ENCODE data around the gene POLR2B. TPM values are rescaled to one million over a fixed set of nuclear protein-coding genes. Genes with fewer than 3 reads are reported as not detected.

POLR2B gene
- total and polyA plus RNA-seq, 7 experiments from 2014 or later, result 50.7 to 130 (median 77.9) TPM

DNA sequence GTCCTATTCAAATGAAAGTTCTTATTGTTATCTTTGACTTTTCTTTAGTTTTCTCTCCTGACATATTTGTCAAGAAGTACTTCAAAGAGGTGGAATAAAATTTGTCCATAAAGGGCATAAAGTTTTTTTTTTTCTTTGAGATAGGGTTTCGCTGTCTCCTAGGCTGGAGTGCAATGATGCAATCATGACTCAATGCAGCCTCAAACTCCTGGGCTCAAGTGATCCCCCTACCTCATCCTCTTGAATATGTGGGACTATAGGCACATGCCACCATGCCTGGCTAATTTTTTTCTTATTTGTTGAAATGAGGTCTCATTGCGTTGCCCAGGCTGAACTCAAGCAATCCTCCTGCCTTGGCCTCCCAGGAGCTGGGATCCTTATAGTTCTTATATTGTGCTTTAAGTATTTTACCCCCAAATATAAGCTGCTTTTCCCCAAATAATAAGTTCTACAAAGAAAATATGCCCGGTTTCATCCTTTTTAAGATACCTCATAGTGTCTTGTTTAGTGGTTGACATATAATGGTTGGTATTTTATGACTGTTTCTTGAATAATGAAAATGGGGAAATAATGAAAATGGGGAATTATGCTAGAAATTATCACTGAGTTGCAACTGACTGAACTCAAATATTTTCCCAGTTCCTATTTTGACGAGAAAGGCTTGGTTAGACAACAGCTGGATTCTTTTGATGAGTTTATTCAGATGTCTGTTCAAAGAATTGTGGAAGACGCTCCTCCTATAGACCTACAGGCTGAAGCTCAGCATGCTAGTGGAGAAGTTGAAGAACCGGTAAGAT is 11.6 kb downstream of the POLR2B start:
- Histone ChIP-seq H3K27ac (ENCODE audit: low read depth, low read length) (no peak overlapping the region), H3K27me3 (ENCODE audit: control insufficient read depth in 2 of 2, insufficient read depth in 2 of 2, low read length in 2 of 2) (no peaks in the 10 kb centered on the region), H3K9me3 (ENCODE audit: control insufficient read depth in 2 of 3, low read length in 3 of 3) (no peaks in the 10 kb centered on the region), H3K36me3 (ENCODE audit: control insufficient read depth in 2 of 3, insufficient read depth in 3 of 3, low read length in 3 of 3) (peaks cover 18 to 77% (median 27%) of the 10 kb centered on the region in 3 experiments), H3K4me3 (ENCODE audit: low read length) (no peak overlapping the region), H3K4me1 (ENCODE audit: control insufficient read depth in 2 of 2, insufficient read depth in 2 of 2, low read length in 2 of 2) (no peaks in the 10 kb centered on the region)
- no peaks in the 10 kb centered on the region for H3K9me3 Mint-ChIP-seq
- ATAC-seq, result no peak
- H3K27ac Mint-ChIP-seq, result peak overlapping the region in 3 of 9 donors; percentile 1 to 61 (median 11)
- H3K4me1 Mint-ChIP-seq, result peaks cover 28 to 69% (median 42%) of the 10 kb centered on the region in 7 donors
- H3K4me3 Mint-ChIP-seq, result no peak overlapping the region
- no peak for DNase-seq
- H3K27me3 Mint-ChIP-seq, result no peaks in the 10 kb centered on the region
- intact Hi-C loops (cut with micrococcal nuclease), result no loop called here
- ChIA-PET CTCF (interaction anchor here (1.5 kb wide), 1 partner anchor 8 kb away, joined by 3 read pairs; no protein-coding TSS in a partner anchor), POLR2A (interaction anchor here (1.0 to 1.6 kb wide), 2 partner anchors 11 to 83 kb away, joined by 4 read pairs; partner anchors contain the start of genes POLR2B and REST)
- peaks cover 11 to 59% (median 31%) of the 10 kb centered on the region in 5 donors for H3K36me3 Mint-ChIP-seq

DNA sequence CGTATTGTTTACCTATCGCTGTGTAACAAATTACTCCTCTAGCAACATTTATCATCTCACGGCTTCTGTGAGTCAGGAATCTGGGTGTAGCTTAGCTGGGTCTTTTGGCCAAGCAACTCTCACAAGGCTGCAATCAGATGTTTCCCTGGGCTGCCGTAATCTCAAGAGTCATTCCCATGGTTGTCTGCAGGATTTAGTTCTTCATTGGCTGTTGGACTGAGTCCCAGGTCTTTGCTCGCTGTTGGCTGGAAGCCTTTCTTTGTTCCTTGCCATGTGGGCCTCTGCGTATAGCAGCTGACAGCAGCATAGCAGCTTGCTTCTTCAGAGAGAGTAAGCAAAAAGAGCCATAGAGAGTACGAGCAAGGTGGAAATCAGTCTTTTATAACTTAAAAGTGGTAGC is 16.8 kb downstream of the POLR2B start:
- no peaks in the 10 kb centered on the region for H3K4me1 ChIP-seq (ENCODE audit: control insufficient read depth in 2 of 2, insufficient read depth in 2 of 2, low read length in 2 of 2)
- H3K4me1 Mint-ChIP-seq, result peaks cover 18 to 49% (median 31%) of the 10 kb centered on the region in 7 donors
- H3K27me3 ChIP-seq (ENCODE audit: control insufficient read depth in 2 of 2, insufficient read depth in 2 of 2, low read length in 2 of 2), result no peaks in the 10 kb centered on the region
- H3K27ac Mint-ChIP-seq, result peak overlapping the region in 1 of 9 donors; percentile 36
- ChIA-PET POLR2A (interaction anchor here (0.6 to 1.0 kb wide), 2 partner anchors 18 to 131 kb away, joined by 3 read pairs; partner anchors contain the start of gene NOA1), CTCF (no interaction called here)
- peaks cover 22 to 65% (median 43%) of the 10 kb centered on the region in 5 donors for H3K36me3 Mint-ChIP-seq
- no peak overlapping the region for H3K27ac ChIP-seq (ENCODE audit: low read depth, low read length)
- H3K27me3 Mint-ChIP-seq, result no peaks in the 10 kb centered on the region
- intact Hi-C loops (cut with micrococcal nuclease), result loop anchor here in 1 of 2 donors (2.0 kb wide), 1 partner anchor 19 kb away; no protein-coding TSS in a partner anchor
- ATAC-seq (no peak), DNase-seq (no peak)
- H3K36me3 ChIP-seq (ENCODE audit: control insufficient read depth in 2 of 3, insufficient read depth in 3 of 3, low read length in 3 of 3), result peaks cover 17 to 73% (median 25%) of the 10 kb centered on the region in 3 experiments
- no peaks in the 10 kb centered on the region for H3K9me3 Mint-ChIP-seq
- H3K4me3 Mint-ChIP-seq, result no peak overlapping the region
- no peak overlapping the region for H3K4me3 ChIP-seq (ENCODE audit: low read length)
- no peaks in the 10 kb centered on the region for H3K9me3 ChIP-seq (ENCODE audit: control insufficient read depth in 2 of 3, low read length in 3 of 3)

DNA sequence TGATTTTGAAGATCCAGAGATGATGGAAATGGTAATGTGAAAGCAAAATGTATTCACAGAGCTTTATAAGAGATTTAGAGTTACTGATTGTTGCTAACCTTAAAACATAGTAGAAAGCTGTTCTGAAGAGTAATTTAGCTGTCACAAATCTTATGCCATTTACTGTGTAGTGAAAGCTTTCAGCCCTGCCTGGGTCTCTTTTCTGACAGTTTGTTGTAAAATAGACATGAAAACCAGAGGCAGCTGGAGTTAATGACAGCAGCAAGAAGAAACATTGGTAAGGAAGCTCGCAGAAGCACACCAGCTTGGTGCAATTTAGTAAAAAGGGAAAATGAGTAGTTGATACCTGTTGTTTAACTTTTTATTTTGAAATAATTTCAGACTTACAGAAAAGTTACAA is 21.1 kb downstream of the POLR2B start:
- H3K27ac ChIP-seq (ENCODE audit: low read depth, low read length), result no peak overlapping the region
- no peak overlapping the region for H3K4me3 Mint-ChIP-seq
- H3K27me3 ChIP-seq (ENCODE audit: control insufficient read depth in 2 of 2, insufficient read depth in 2 of 2, low read length in 2 of 2), result no peaks in the 10 kb centered on the region
- ChIA-PET POLR2A (no interaction called here), CTCF (no interaction called here)
- H3K36me3 Mint-ChIP-seq, result peaks cover 12 to 56% (median 36%) of the 10 kb centered on the region in 5 donors
- no peaks in the 10 kb centered on the region for H3K9me3 Mint-ChIP-seq
- DNase-seq (no peak), ATAC-seq (no peak)
- no peak overlapping the region for H3K4me3 ChIP-seq (ENCODE audit: low read length)
- intact Hi-C loops (cut with micrococcal nuclease), result no loop called here
- no peak overlapping the region for H3K27ac Mint-ChIP-seq
- H3K4me1 ChIP-seq (ENCODE audit: control insufficient read depth in 2 of 2, insufficient read depth in 2 of 2, low read length in 2 of 2), result no peaks in the 10 kb centered on the region
- H3K9me3 ChIP-seq (ENCODE audit: control insufficient read depth in 2 of 3, low read length in 3 of 3), result no peaks in the 10 kb centered on the region
- H3K27me3 Mint-ChIP-seq, result no peaks in the 10 kb centered on the region
- H3K4me1 Mint-ChIP-seq, result peaks cover 3 to 19% (median 12%) of the 10 kb centered on the region in 7 donors
- peaks cover 14 to 59% (median 17%) of the 10 kb centered on the region in 3 experiments for H3K36me3 ChIP-seq (ENCODE audit: control insufficient read depth in 2 of 3, insufficient read depth in 3 of 3, low read length in 3 of 3)

DNA sequence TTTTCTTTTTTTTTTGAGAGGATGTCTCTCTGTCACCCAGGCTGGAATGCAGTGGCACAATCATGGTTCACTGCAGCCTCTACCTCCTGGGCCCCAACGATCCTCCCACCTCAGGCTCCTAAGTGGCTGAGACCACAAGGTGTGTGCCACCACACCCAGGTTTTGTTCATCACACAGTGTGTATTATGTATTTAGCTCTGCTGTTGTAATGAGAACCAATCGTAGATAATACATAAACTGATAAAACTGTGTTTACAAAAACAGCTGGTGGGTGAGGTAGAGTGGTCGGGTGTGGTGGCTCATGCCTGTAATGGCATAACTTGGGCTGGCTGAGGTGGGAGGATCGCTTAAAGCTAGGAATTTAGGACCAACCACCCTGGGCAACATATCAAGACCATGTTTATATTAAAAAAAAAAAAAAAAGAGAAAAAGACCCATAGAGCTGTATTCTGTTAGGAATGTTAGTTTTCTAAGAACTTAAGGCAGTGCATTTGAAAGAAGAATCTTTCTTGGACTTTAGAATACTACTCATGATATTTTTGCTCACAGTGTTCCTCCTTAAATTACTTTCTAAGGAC is 34.9 kb downstream of the POLR2B start:
- Histone ChIP-seq H3K9me3 (ENCODE audit: control insufficient read depth in 2 of 3, low read length in 3 of 3) (no peaks in the 10 kb centered on the region), H3K4me1 (ENCODE audit: control insufficient read depth in 2 of 2, insufficient read depth in 2 of 2, low read length in 2 of 2) (no peaks in the 10 kb centered on the region), H3K27ac (ENCODE audit: low read depth, low read length) (no peak overlapping the region), H3K36me3 (ENCODE audit: control insufficient read depth in 2 of 3, insufficient read depth in 3 of 3, low read length in 3 of 3) (peaks cover 15 to 74% (median 20%) of the 10 kb centered on the region in 3 experiments), H3K4me3 (ENCODE audit: low read length) (no peak overlapping the region), H3K27me3 (ENCODE audit: control insufficient read depth in 2 of 2, insufficient read depth in 2 of 2, low read length in 2 of 2) (no peaks in the 10 kb centered on the region)
- H3K27me3 Mint-ChIP-seq, result no peaks in the 10 kb centered on the region
- no peak overlapping the region for H3K4me3 Mint-ChIP-seq
- POLR2A ChIA-PET, result no interaction called here
- no peak for DNase-seq
- peaks cover 5 to 21% (median 11%) of the 10 kb centered on the region in 7 donors for H3K4me1 Mint-ChIP-seq
- H3K27ac Mint-ChIP-seq, result peak overlapping the region in 4 of 9 donors; percentile 25 to 47 (median 29)
- H3K36me3 Mint-ChIP-seq, result peaks cover 11 to 48% (median 37%) of the 10 kb centered on the region in 5 donors
- CTCF ChIA-PET, result no interaction called here
- ATAC-seq, result no peak
- no peaks in the 10 kb centered on the region for H3K9me3 Mint-ChIP-seq
- intact Hi-C loops (cut with micrococcal nuclease), result loop anchor here in 1 of 2 donors (2.0 kb wide), 1 partner anchor 19 kb away; no protein-coding TSS in a partner anchor

DNA sequence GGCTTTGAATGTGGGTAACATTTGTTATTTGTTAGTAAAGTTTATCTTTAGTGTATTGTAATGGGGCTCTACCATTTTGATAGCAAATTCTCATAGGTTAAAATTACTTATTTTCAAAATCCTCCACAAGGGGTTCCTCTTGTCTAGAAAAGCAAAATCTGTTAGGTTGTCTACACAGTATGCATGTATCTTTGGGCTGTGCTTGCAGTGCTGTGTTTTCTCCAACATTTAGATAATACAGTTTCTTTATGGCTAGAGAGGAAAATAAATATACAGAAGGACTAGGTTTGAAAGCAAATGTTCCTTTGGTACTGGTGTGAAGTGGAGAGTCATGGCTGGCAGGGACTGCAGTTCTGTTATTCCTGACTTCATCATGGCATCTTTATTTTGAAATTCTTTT is 40.3 kb downstream of the POLR2B start:
- Mint-ChIP-seq H3K4me1 (peaks cover 0 to 18% (median 3%) of the 10 kb centered on the region in 7 donors), H3K27ac (peak overlapping the region in 6 of 9 donors; percentile 5 to 77 (median 44)), H3K4me3 (no peak overlapping the region), H3K36me3 (peaks cover 15 to 71% (median 47%) of the 10 kb centered on the region in 5 donors), H3K9me3 (no peaks in the 10 kb centered on the region), H3K27me3 (no peaks in the 10 kb centered on the region)
- H3K4me1 ChIP-seq (ENCODE audit: control insufficient read depth in 2 of 2, insufficient read depth in 2 of 2, low read length in 2 of 2), result no peaks in the 10 kb centered on the region
- ChIA-PET CTCF (no interaction called here), POLR2A (no interaction called here)
- H3K36me3 ChIP-seq (ENCODE audit: control insufficient read depth in 2 of 3, insufficient read depth in 3 of 3, low read length in 3 of 3), result peaks cover 28 to 87% (median 43%) of the 10 kb centered on the region in 3 experiments
- no peaks in the 10 kb centered on the region for H3K9me3 ChIP-seq (ENCODE audit: control insufficient read depth in 2 of 3, low read length in 3 of 3)
- no peaks in the 10 kb centered on the region for H3K27me3 ChIP-seq (ENCODE audit: control insufficient read depth in 2 of 2, insufficient read depth in 2 of 2, low read length in 2 of 2)
- H3K27ac ChIP-seq (ENCODE audit: low read depth, low read length), result no peak overlapping the region
- no peak overlapping the region for H3K4me3 ChIP-seq (ENCODE audit: low read length)
- intact Hi-C loops (cut with micrococcal nuclease), result no loop called here
- no peak for ATAC-seq
- no peak for DNase-seq

DNA sequence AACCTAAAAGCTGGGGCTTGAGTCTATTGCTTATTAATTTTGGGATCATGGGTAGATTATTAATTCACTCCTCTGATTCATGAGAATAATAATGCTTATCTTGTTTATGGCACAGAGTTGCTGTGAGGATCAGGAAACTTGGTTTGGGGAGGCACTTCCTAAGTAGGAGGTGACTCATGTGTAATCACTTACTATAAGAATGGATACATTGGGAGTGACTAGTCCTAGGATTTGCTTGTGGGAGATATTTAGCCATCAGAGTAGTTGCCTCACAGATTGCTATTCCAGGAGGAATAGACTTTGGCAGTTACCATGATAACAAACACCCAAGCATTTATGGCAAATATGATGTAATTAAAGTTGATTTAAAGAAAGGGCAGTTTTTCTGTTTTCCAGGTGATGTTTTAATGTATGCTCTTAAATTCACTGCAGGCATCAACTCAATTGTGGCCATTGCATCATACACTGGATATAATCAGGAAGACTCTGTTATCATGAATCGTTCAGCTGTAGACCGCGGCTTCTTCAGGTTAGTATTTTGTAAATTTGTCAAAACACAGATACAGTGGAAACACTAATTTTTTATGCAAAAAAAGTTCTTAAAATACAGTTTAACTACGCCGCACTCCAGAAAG is 41.9 kb downstream of the POLR2B start:
- POLR2A ChIA-PET, result no interaction called here
- Histone ChIP-seq H3K4me3 (ENCODE audit: low read length) (no peak overlapping the region), H3K9me3 (ENCODE audit: control insufficient read depth in 2 of 3, low read length in 3 of 3) (no peaks in the 10 kb centered on the region), H3K36me3 (ENCODE audit: control insufficient read depth in 2 of 3, insufficient read depth in 3 of 3, low read length in 3 of 3) (peaks cover 33 to 88% (median 53%) of the 10 kb centered on the region in 3 experiments), H3K27ac (ENCODE audit: low read depth, low read length) (no peak overlapping the region), H3K4me1 (ENCODE audit: control insufficient read depth in 2 of 2, insufficient read depth in 2 of 2, low read length in 2 of 2) (no peaks in the 10 kb centered on the region), H3K27me3 (ENCODE audit: control insufficient read depth in 2 of 2, insufficient read depth in 2 of 2, low read length in 2 of 2) (no peaks in the 10 kb centered on the region)
- Mint-ChIP-seq H3K4me3 (no peak overlapping the region), H3K36me3 (peaks cover 15 to 74% (median 52%) of the 10 kb centered on the region in 5 donors), H3K9me3 (no peaks in the 10 kb centered on the region), H3K27ac (peak overlapping the region in 3 of 9 donors; percentile 30 to 62 (median 55)), H3K4me1 (peaks cover 0 to 18% (median 3%) of the 10 kb centered on the region in 7 donors), H3K27me3 (no peaks in the 10 kb centered on the region)
- ATAC-seq (no peak), DNase-seq (no peak)
- CTCF ChIA-PET, result no interaction called here
- intact Hi-C loops (cut with micrococcal nuclease), result no loop called here

Measured in naive thymus-derived CD4-positive, alpha-beta T cell (primary cell).